Hindlimb muscle (tissue), 1 donor: ENCODE measurements around the gene ARHGAP25. TPM values are rescaled to one million over a fixed set of nuclear protein-coding genes. Genes with fewer than 3 reads are reported as not detected.

Experiments
- DNase-seq: peaks from one replicate; pipeline ENCODE4 v3.0.0-alpha.2; 2013
- polyA plus RNA-seq: library from polyadenylated mRNA; unstranded; fragments of 120-200 nt; gene quantifications from one replicate; pipeline ENCODE4 v1.2.1, GENCODE V29; 2013; ENCODE audit not compliant: insufficient read length

The ARHGAP25 gene
- polyA plus RNA-seq, 1 donor = 3.7 TPM

GRCh38 chr2:68743531-68743930 lies 8.9 kb downstream of the ARHGAP25 start:
- no peak for DNase-seq

GRCh38 chr2:68744366-68744912 lies 9.8 kb downstream of the ARHGAP25 start:
- DNase-seq = no peak

DNA sequence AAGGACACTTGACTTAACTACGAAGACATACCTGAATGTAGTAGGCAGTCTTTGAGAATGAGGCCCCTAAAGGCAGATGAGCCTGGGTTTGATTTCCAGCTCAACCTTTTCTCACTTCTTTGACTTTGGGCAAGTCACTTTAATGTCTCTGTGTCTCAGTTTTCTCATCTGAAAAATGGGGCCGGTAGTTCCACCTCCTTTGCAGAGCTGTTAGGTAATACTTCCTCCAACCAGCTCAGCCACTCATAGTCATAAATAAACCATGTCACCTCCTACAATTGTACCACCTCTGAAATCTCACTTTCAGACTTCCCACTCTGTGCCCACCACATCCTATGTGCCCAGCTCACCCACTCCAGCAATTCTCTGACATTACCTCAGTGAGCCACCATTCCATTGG lies 10.4 kb downstream of the ARHGAP25 start:
- DNase-seq = no peak

GRCh38 chr2:68746408-68746807 lies 11.8 kb downstream of the ARHGAP25 start:
- no peak for DNase-seq

GRCh38 chr2:68747413-68747812 lies 12.8 kb downstream of the ARHGAP25 start:
- DNase-seq = no peak

- DNase-seq = no peak
Measured at GRCh38 chr2:68747900-68748299, 13.3 kb downstream of the ARHGAP25 start.

DNA sequence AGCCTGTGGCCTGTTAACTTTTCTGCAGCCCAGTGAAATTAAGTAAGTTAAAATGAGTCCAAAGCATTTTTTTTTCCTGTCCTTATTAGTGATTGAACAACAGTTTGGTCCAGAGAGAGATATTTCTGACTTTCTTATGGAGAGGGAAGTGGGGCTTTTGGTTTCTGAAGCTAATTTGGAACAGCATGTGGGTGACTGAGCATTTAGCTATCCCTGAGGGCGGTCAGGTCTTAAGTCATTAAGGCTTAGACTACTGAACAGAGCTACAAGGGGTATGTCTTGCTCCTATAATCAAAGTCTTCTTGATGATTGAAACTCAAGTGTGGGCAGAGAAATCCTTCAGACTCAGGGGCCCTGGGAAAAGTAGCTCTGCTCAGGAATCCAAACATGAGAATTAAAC lies 14.0 kb downstream of the ARHGAP25 start:
- DNase-seq = no peak

- no peak for DNase-seq
Measured at GRCh38 chr2:68749345-68749744, 14.7 kb downstream of the ARHGAP25 start.

DNA sequence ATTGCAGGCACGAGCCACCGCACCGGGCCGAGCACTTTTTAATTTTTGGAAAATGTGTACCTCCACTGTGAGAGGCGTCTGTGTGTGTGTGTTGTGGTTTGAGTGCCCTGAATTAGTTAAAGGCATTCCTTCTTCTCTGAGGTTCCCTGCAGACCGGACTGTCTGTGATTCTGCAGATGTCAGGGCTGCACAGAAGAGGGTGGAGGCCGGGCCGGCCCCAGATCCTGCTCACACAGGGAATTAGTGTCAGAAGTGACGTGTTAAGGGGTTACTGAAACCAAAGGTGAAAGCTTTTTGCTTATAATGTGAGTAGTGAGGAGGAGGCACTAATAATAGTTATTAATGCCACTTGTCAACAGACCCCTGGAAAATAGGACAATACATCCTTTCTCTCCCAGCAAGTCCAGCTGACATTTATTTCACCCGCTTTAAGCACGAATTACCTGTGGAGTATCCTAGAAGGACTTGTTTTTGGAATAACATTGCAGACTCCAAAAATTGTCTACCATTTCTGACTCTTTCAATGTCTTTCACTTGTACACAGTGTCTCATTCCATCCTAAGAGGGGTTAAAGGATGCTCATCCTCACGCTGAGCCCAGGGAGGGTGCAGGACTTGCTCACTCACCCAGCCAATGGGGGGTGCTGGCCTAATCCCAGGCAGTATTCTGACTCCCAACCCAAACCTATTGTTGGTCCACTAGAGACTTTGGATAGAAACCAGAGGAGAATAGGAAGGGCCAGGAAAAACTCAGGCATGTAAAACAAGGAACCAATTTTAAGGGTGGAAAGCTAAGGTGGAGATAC lies 16.2 kb downstream of the ARHGAP25 start:
- no peak for DNase-seq

DNA sequence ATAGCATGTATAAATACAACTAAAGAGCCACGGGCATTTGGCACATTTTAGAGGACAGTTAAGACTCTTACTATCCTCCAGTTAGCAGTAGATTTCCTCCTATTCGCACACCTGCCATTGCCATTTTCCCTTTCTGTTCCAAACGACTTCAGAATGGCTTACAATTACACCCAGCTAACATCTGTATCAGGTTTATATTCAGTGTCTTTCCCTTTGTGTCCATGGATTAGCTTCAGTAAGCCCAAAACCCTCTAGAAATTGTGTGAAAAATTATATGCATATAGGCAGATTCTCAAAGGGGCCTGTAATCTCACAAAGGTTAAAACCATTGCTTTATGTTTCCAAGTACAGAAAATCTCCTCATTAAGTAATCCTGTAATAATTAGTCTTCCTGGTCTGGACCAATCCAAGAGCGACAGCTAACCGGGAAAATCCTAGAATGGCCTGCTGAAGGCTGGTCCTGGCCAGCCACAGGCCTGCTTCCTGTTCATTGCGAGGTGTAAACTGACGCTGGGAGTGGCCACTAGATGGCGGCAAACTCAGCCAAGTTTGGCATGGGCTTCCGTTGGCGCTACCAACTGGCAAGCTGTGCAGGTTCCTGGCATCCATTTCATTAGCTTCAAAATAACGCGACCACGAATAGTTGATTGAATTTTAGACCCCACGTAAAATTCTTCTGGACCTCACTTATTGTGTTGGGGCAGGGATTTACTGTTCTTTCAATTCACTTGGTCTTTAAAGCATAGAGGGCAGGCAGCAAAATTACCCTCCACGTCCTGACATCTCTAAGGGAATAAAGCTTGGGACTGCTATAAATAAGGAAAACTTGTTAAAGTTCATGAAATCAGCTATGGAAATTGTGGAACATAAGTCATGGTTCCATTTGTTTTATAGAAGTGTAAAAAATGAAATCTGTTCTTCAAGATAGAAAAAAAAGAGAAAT lies 17.1 kb downstream of the ARHGAP25 start:
- DNase-seq = peak; percentile 80

- DNase-seq = no peak
Measured at GRCh38 chr2:68753318-68753717, 18.7 kb downstream of the ARHGAP25 start.

GRCh38 chr2:68755071-68755470 lies 20.5 kb downstream of the ARHGAP25 start:
- DNase-seq = no peak

- no peak for DNase-seq
Measured at GRCh38 chr2:68756178-68756577, 21.6 kb downstream of the ARHGAP25 start.

DNA sequence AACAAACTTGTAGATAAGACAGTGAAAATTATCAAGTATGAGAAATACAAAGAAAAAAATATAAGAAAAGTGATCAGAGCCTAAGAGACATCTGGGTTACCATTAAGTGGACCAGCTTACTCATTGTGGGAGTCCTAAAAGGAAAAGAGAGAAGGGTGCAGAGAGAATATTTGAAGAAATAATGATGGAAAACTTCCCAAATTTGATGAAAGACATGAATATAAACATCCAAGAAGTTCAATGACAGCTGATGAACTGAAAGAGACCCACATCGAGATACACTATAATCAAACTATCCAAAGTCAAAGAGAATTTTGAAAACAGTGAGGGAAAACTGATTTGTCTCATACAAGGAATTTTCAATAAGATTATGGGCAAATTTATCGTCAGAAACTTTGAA lies 22.5 kb downstream of the ARHGAP25 start:
- no peak for DNase-seq

GRCh38 chr2:68762100-68762499 lies 27.5 kb downstream of the ARHGAP25 start:
- DNase-seq = no peak

GRCh38 chr2:68762665-68763064 lies 28.1 kb downstream of the ARHGAP25 start:
- no peak for DNase-seq

DNA sequence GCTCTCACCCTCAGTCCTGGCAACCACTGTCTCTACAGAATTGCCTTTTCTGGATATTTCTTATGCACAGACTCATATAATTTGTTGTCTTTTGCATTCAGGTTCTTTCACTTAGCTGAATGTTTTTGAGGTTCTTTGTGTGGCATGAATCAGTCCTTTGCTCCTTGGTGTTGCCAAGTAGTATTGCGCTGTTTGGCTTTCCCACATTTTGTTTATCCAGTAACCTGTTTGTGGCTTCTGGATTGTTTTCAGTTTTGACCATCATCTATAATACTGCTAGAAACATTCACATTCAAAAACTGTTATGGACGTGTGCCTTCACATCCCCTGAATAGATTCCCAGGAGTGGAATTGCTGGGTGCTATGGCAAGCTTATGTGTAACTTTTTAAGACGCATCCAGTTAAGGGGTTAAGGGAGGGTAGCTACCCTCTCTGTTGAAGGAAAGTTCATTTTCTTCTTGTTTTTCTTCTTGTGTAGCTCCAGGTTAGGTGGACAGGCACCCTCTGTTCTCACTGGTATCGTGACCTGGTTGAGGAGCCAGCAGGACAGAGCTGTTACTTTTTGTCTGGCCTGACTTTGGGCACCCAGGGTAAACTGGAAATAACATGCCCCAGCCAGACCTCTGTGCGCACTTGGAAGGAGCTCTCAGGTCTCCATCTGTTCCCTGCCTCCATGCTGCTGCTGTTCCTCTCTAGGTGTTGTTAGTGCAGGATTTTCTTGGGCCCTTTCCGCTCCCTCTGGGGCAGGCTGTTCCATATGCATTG lies 29.6 kb downstream of the ARHGAP25 start:
- no peak for DNase-seq

DNA sequence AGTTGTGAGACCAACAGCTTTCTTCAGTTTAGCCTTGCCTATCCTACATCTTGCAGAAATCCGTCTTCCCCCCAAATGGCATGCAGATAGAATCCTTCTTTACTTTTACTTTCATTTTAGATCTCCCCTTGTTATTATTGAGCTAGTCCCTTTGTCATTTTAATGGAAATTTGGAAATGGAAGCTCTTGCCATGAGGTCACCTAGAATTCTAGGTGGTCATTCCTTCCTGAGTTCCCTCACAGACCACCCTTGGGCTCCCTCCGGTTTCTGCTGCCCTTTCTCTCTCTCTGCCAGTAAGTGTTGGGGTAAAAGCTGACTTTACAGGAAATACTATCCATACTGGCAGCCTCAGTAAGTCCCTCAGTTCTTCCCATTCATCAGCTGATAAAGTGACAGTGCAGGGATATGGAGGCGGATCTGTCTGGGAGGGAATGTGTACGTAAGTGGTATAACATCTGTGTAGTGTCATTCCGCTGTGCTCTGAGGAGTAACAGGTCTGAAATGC lies 30.2 kb downstream of the ARHGAP25 start:
- no peak for DNase-seq

DNA sequence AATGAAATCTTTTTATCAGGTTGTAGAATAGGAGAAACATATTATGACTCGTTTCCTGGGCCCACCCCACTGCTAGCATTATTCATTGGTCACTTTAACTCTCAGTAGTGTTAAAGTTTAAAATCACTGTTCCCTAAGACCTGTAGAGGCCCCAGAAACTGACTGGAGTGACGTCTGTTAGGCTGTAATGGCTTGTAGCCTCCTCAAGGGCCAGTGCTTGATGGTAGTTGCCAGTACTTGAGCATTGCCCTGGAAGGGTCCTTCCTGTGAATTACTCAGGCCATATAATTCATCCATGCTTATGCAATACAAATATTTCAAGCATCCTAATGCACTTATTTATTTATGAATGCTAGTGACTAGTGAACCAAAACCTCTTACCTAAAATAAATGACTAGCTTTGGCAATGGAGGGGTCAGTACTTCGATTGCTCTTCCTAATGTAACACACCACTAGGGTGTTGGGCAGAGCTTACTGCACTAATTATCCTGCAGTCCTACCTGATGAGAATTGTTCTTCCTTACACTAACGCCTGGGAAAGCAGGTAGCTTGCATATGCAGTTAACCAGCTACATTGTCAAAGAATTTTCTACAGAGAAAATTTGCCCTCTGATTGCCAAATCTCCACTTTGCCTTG lies 31.2 kb downstream of the ARHGAP25 start:
- no peak for DNase-seq

- no peak for DNase-seq
Measured at GRCh38 chr2:68766376-68766845, 31.8 kb downstream of the ARHGAP25 start.
